HepG2 (cell line): Measurements from ENCODE around the gene C14orf119. TPM values are rescaled to one million over a fixed set of nuclear protein-coding genes. Genes with fewer than 3 reads are reported as not detected.

Experiments
- ARHGAP35 ChIP-seq: sonication (generic); formaldehyde crosslinking; IDR thresholded peaks from 2 replicates; pipeline ENCODE4 v1.9.0; 2022; ENCODE audit warnings: mild to moderate bottlenecking, inconsistent platforms, moderate library complexity, missing genetic modification reagents, borderline replicate concordance
- ASH2L ChIP-seq: fragments of 300-600, 200-600 bp; sonication (generic); IDR thresholded peaks from 2 replicates; pipeline ENCODE4 v1.7.0; 2017; ENCODE audit warnings: low read depth, mild to moderate bottlenecking, moderate library complexity, mixed read lengths, low read length; ENCODE audit not compliant: insufficient read length
- CENPX ChIP-seq: sonication (generic); formaldehyde crosslinking; IDR thresholded peaks from 2 replicates; pipeline ENCODE4 v1.9.0; 2021; ENCODE audit warnings: mild to moderate bottlenecking, missing genetic modification reagents, moderate library complexity
- DPF2 ChIP-seq: sonication (generic); formaldehyde crosslinking; IDR thresholded peaks from 2 replicates; pipeline ENCODE4 v1.4.0; 2020; ENCODE audit warnings: mild to moderate bottlenecking, low read depth, missing genetic modification reagents, borderline replicate concordance
- FLYWCH1 ChIP-seq: sonication (generic); formaldehyde crosslinking; IDR thresholded peaks from 2 replicates; pipeline ENCODE4 v1.8.1; 2023; ENCODE audit warnings: mild to moderate bottlenecking, missing genetic modification reagents
- GATA4 ChIP-seq: sonication (generic); IDR thresholded peaks from 2 replicates; pipeline ENCODE4 v1.6.1; 2016; ENCODE audit warnings: antibody characterized with exemption, low read depth, borderline replicate concordance
- HOXA3 ChIP-seq: sonication (generic); formaldehyde crosslinking; IDR thresholded peaks from 2 replicates; pipeline ENCODE4 v1.5.0; 2020; ENCODE audit warnings: missing genetic modification reagents
- KDM2A ChIP-seq: sonication (generic); formaldehyde crosslinking; IDR thresholded peaks from 2 replicates; pipeline ENCODE4 v1.4.0; 2020; ENCODE audit warnings: low read depth, missing genetic modification reagents, borderline replicate concordance
- MXI1 ChIP-seq: IDR thresholded peaks from 3 replicates; pipeline ENCODE4 v1.6.1; 2012; ENCODE audit warnings: low read depth, low read length, inconsistent platforms, borderline replicate concordance
- RBFOX2 ChIP-seq: fragments of 200-400 bp; formaldehyde crosslinking; IDR thresholded peaks from 2 replicates; pipeline ENCODE4 v1.6.1; 2017; ENCODE audit warnings: low read depth, mild to moderate bottlenecking, low read length
- RELA ChIP-seq: sonication (generic); formaldehyde crosslinking; IDR thresholded peaks from 2 replicates; pipeline ENCODE4 v1.4.0; 2020; ENCODE audit warnings: missing genetic modification reagents
- RXRA ChIP-seq: sonication (generic); formaldehyde crosslinking; IDR thresholded peaks from 2 replicates; pipeline ENCODE4 v1.5.1; 2020; ENCODE audit warnings: missing genetic modification reagents
- TGIF2 ChIP-seq: IDR thresholded peaks from 2 replicates; pipeline ENCODE4 v1.6.1; 2016; ENCODE audit warnings: control low read depth, missing compliant biosample characterization
- ZBTB38 ChIP-seq: sonication (generic); formaldehyde crosslinking; IDR thresholded peaks from 2 replicates; pipeline ENCODE4 v1.5.1; 2020; ENCODE audit warnings: mild to moderate bottlenecking, missing genetic modification reagents
- ZNF12 ChIP-seq: sonication (generic); formaldehyde crosslinking; IDR thresholded peaks from 2 replicates; pipeline ENCODE4 v1.5.0; 2020; ENCODE audit warnings: missing genetic modification reagents
- ZNF207 ChIP-seq: fragments of 450-650 bp; IDR thresholded peaks from 2 replicates; pipeline ENCODE4 v1.6.1; 2016; ENCODE audit warnings: antibody characterized with exemption, borderline replicate concordance
- ZNF460 ChIP-seq: sonication (generic); formaldehyde crosslinking; IDR thresholded peaks from 2 replicates; pipeline ENCODE4 v1.5.1; 2020; ENCODE audit warnings: missing genetic modification reagents, mild to moderate bottlenecking, borderline replicate concordance
- ZNF749 ChIP-seq: sonication (generic); formaldehyde crosslinking; IDR thresholded peaks from 2 replicates; pipeline ENCODE4 v1.8.0; 2022; ENCODE audit warnings: mild to moderate bottlenecking, missing genetic modification reagents, moderate library complexity, borderline replicate concordance
- polyA plus RNA-seq, 8 experiments: library from polyadenylated mRNA; depleted of rRNA in 3 of 8; stranded (reverse) in 7 of 8; unstranded in 1 of 8; fragments of >200 nt; fragmentation: Illumina TruSeq in 4 of 8; extraction: Trizol in 4 of 8; gene quantifications; 2 replicates each; pipeline versions ENCODE4 v1.2.1 to v1.2.3, GENCODE V29; 2011 to 2016; ENCODE audit warnings: low read depth in 4 of 8, missing spikeins in 1 of 8, mixed read lengths in 1 of 8; ENCODE audit not compliant: insufficient read depth in 1 of 8
- total RNA-seq, 5 experiments: library from RNA; depleted of rRNA; stranded (reverse); fragments of >200 nt; fragmentation: Illumina TruSeq; extraction: Trizol; gene quantifications; 2 replicates each; pipeline ENCODE4 v1.2.3, GENCODE V29; 2016; ENCODE audit warnings: low read depth in 1 of 5
- TF ChIP-seq, protein P1 (sequence below): sonication (generic); formaldehyde crosslinking; IDR thresholded peaks from 2 replicates; pipeline ENCODE4 v1.8.0; 2022; ENCODE audit warnings: mild to moderate bottlenecking, missing genetic modification reagents, moderate library complexity
- TF ChIP-seq, protein P2 (sequence below): sonication (generic); formaldehyde crosslinking; IDR thresholded peaks from 2 replicates; pipeline ENCODE4 v1.4.0; 2020; ENCODE audit warnings: missing genetic modification reagents
- TF ChIP-seq, protein P3 (sequence below): IDR thresholded peaks from 2 replicates; pipeline ENCODE4 v1.6.1; 2016; ENCODE audit warnings: low read depth, borderline replicate concordance
- TF ChIP-seq, protein P4 (sequence below): sonication (generic); formaldehyde crosslinking; IDR thresholded peaks from 2 replicates; pipeline ENCODE4 v1.5.0; 2020; ENCODE audit warnings: missing genetic modification reagents, mild to moderate bottlenecking, borderline replicate concordance
- TF ChIP-seq, protein P5 (sequence below): sonication (generic); formaldehyde crosslinking; IDR thresholded peaks from 2 replicates; pipeline ENCODE4 v1.8.1; 2023; ENCODE audit warnings: missing genetic modification reagents, mild to moderate bottlenecking, borderline replicate concordance
- TF ChIP-seq, protein P6 (sequence below): sonication (generic); formaldehyde crosslinking; IDR thresholded peaks from 2 replicates; pipeline ENCODE4 v1.5.1; 2020; ENCODE audit warnings: mild to moderate bottlenecking, moderate library complexity, missing genetic modification reagents

Gene C14orf119
- total and polyA plus RNA-seq, 2 of the 13 experiments (the other 11 are each of a cell fraction or from before 2014, with no cell fraction given): 117 to 206 TPM

- TF ChIP-seq ASH2L (peak; percentile 77), ZNF460 (no peak), MXI1 (0 out of 3 replicates have a peak, but pooled peaks have one; percentile 3), RXRA (peak; percentile 39; the same call in 1 of the 2 replicates), DPF2 (no peak), HOXA3 (CRISPR knock-in tag) (peak; percentile 34; the same call in 1 of the 2 replicates), ZNF749 (CRISPR knock-in tag) (no peak), GATA4 (no peak), ZNF12 (CRISPR knock-in tag) (no peak), RELA (CRISPR knock-in tag) (0 out of 2 replicates have a peak, but pooled peaks have one; percentile 40), FLYWCH1 (CRISPR knock-in tag) (no peak), RBFOX2 (no peak), ZNF207 (no peak), ARHGAP35 (CRISPR knock-in tag) (peak; percentile 28; the same call in 1 of the 2 replicates), TGIF2 (CRISPR knock-in tag) (no peak; the same call in 1 of the 2 replicates), ZBTB38 (CRISPR knock-in tag) (peak; percentile 69; the same call in 1 of the 2 replicates), KDM2A (CRISPR knock-in tag) (peak; percentile 90), CENPX (no peak)
- TF ChIP-seq, protein P1, sequence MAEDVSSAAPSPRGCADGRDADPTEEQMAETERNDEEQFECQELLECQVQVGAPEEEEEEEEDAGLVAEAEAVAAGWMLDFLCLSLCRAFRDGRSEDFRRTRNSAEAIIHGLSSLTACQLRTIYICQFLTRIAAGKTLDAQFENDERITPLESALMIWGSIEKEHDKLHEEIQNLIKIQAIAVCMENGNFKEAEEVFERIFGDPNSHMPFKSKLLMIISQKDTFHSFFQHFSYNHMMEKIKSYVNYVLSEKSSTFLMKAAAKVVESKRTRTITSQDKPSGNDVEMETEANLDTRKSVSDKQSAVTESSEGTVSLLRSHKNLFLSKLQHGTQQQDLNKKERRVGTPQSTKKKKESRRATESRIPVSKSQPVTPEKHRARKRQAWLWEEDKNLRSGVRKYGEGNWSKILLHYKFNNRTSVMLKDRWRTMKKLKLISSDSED (CRISPR knock-in tag): no peak
- TF ChIP-seq, protein P2, sequence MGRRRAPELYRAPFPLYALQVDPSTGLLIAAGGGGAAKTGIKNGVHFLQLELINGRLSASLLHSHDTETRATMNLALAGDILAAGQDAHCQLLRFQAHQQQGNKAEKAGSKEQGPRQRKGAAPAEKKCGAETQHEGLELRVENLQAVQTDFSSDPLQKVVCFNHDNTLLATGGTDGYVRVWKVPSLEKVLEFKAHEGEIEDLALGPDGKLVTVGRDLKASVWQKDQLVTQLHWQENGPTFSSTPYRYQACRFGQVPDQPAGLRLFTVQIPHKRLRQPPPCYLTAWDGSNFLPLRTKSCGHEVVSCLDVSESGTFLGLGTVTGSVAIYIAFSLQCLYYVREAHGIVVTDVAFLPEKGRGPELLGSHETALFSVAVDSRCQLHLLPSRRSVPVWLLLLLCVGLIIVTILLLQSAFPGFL: no peak
- TF ChIP-seq, protein P3, sequence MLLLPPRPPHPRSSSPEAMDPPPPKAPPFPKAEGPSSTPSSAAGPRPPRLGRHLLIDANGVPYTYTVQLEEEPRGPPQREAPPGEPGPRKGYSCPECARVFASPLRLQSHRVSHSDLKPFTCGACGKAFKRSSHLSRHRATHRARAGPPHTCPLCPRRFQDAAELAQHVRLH (CRISPR knock-in tag): peak; percentile 80; the same call in 1 of the 2 replicates
- TF ChIP-seq, protein P4, sequence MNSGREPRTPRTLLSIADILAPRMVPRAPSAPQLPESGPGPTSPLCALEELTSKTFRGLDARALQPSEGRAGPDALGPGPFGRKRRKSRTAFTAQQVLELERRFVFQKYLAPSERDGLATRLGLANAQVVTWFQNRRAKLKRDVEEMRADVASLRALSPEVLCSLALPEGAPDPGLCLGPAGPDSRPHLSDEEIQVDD (CRISPR knock-in tag): 0 out of 2 replicates have a peak, but pooled peaks have one; percentile 16
- TF ChIP-seq, protein P5, sequence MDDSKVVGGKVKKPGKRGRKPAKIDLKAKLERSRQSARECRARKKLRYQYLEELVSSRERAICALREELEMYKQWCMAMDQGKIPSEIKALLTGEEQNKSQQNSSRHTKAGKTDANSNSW (CRISPR knock-in tag): 0 out of 2 replicates have a peak, but pooled peaks have one; percentile 23
- TF ChIP-seq, protein P6, sequence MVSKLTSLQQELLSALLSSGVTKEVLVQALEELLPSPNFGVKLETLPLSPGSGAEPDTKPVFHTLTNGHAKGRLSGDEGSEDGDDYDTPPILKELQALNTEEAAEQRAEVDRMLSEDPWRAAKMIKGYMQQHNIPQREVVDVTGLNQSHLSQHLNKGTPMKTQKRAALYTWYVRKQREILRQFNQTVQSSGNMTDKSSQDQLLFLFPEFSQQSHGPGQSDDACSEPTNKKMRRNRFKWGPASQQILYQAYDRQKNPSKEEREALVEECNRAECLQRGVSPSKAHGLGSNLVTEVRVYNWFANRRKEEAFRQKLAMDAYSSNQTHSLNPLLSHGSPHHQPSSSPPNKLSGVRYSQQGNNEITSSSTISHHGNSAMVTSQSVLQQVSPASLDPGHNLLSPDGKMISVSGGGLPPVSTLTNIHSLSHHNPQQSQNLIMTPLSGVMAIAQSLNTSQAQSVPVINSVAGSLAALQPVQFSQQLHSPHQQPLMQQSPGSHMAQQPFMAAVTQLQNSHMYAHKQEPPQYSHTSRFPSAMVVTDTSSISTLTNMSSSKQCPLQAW (CRISPR knock-in tag): peak; percentile 81
These were observed 39.0 kb upstream of the C14orf119 start (continued) for GRCh38 chr14:23056145-23056955.
